HG03066 (cell line): ENCODE results near the gene PSG4.
"Not testable (repeated sequence)": the region's sequence is repeated elsewhere in the genome, so short reads cannot be mapped to it uniquely, and the experiment has no call there.

ENCODE experiments used
- ATAC-seq: cut with Tn5 transposase; IDR thresholded peaks from one replicate; pipeline ENCODE4 v1.9.1; 2021; ENCODE audit warnings: low read depth; ENCODE audit not compliant: unreplicated experiment

The PSG4 gene

DNA sequence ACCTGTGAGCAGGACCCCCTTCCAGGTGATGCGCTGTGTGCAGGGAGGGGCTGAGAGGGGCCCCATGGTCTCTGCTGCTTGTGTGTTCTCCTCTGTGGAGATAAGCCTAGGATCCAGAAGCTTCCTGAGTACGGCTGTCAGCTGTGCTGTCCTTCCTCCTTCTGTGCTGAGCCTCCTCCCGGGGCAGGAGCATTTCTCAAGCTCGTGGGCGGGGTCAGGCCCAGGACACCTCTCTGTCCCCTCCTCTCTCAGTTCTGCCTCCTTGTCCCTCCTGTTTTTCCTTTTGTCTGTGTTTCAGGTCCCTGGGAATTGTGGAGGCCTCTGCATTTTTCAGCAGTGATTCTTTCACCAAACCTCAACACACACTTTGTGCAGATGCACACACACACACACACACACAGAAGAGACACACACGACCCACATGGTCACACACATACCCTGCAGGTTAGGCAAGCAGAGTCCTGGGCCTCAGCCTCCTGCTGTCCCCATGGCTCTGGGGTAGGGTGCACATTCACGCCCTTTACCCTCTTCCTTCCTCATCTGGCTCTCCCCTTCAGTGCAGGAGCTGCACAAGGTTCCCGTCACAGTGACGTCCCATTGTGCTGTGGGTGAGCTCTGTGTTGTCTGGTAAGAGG, at the start of gene PSG4:
PSG4 (minus strand) TSS at position 168 of the 635 bp plus-strand sequence; CDS start at position 66, 102 bp downstream.
- not testable (repeated sequence) for ATAC-seq

DNA sequence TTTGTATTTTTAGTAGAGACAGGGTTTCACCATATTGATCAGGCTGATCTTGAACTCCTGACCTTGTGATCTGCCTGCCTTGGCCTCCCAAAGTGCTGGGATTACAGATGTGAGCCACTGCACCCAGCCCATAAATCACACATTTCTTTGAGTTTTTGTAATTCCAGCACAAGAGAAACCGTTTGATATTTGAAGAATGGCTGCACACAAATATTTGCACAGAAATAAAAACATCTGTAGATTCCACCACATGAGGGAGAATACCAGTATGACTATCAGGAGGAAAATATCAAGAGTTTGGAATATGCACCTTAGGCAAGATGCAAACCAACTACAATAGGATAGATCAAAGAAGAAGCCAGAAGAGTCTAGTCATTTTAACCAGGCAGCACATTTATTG, 46.0 kb upstream of the PSG4 start:
- ATAC-seq = not testable (repeated sequence)

DNA sequence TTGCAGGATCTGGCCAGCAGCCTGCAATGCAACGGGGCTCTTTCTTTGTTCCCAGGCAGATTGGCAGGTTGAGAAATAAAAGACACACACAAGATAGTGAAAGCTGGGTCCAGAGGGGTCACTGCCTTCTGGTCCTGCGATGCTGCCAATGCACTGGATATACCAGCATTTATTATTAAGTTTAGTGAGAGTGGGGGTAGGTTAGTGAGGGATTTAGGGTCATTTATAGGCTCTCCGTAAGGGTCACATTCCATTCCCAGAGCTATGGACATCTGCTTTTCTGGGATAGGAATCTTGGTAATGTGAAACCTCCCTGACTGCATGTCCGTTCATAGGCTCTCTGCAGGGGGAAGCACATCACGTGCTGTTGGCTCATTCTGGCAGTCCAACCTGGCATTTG, 44.9 kb upstream of the PSG4 start:
- ATAC-seq = not testable (repeated sequence)

DNA sequence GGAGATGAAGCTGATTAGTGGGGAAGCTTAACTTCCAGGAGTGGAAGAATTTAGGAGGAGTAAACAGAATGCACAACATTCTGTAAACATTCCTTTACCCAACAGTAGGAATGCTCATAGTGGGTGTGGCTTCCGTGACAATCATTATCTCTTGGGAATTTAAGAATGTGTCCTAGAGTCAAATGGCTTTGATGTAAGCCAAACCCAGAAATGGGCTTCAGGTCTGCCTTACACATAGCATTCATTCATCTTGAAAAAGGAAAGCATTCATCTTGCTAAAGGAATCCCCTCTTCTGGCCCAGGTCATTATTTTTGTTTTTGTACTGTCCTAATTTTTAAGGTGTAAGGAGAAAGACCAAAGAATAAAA, 43.2 kb upstream of the PSG4 start:
- not testable (repeated sequence) for ATAC-seq

DNA sequence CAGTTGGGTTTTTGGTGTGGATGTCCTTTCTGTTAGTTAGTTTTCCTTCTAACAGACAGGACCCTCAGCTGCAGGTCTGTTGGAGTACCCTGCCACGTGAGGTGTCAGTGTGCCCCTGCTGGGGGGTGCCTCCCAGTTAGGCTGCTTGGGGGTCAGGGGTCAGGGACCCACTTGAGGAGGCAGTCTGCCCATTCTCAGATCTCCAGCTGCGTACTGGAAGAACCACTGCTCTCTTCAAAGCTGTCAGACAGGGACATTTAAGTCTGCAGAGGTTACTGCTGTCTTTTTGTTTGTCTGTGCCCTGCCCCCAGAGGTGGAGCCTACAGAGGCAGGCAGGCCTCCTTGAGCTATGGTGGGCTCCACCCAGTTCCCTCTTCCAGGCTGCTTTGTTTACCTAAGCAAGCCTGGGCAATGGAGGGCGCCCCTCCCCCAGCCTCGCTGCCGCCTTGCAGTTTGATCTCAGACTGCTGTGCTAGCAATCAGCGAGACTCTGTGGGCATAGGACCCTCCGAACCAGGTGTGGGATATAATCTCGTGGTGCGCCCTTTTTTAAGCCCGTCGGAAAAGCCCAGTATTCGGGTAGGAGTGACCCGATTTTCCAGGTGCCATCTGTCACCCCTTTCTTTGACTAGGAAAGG, 41.9 kb upstream of the PSG4 start:
- ATAC-seq = not testable (repeated sequence)

DNA sequence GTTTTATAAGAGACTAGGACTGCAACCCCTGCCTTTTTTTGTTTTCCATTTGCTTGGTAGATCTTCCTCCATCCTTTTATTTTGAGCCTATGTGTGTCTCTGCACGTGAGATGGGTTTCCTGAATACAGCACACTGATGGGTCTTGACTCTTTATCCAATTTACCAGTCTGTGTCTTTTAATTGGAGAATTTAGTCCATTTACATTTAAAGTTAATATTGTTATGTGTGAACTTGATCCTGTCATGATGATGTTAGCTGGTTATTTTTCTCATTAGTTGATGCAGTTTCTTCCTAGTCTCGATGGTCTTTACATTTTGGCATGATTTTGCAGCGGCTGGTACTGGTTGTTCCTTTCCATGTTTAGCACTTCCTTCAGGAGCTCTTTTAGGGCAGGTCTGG, 40.4 kb upstream of the PSG4 start:
- ATAC-seq = not testable (repeated sequence)

DNA sequence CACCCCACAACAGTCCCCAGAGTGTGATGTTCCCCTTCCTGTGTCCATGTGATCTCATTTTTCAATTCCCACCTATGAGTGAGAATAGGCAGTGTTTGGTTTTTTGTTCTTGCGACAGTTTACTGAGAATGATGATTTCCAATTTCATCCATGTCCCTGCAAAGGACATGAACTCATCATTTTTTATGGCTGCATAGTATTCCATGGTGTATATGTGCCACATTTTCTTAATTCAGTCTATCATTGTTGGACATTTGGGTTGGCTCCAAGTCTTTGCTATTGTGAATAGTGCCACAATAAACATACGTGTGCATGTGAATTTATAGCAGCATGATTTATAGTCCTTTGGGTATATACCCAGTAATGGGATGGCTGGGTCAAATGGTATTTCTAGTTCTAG, 36.8 kb upstream of the PSG4 start:
- not testable (repeated sequence) for ATAC-seq

DNA sequence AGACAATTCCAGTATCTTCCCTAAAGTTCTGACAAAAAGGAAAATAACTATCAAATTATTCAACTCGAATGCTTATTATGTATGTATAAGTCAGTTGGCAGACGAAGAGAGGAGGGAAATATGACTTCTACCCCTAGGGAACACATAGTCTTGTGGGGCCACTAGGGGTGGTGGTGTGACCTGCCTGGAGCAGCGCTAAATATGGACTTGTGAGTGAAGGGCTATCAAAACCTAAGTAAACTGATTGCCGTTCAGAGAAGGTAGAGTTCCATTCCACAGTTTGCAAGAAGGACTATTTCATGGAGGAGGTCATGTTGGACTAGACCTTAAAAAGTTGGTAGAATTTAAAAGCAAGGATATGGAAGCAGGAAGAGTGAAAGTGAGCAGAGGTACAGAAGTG, 32.8 kb upstream of the PSG4 start:
- not testable (repeated sequence) for ATAC-seq

DNA sequence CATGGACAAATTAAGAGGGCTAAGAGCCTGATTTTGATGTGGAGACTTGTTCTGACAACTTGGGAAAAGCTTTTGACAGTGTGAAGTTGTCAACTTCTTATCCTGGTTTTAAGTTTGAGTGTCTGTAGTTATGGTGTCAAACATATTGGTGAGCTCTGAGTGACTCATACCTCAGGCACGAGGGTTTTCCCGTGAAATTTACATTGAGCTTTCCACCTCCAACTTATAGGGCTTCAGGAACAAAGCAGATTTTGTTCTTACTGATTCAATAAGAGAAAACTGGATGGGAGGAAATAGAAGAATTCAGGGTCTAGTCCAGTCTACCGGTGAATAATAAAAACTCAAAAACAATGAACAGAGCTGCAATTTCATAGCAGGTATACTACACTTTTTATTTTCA, 30.2 kb upstream of the PSG4 start:
- not testable (repeated sequence) for ATAC-seq

DNA sequence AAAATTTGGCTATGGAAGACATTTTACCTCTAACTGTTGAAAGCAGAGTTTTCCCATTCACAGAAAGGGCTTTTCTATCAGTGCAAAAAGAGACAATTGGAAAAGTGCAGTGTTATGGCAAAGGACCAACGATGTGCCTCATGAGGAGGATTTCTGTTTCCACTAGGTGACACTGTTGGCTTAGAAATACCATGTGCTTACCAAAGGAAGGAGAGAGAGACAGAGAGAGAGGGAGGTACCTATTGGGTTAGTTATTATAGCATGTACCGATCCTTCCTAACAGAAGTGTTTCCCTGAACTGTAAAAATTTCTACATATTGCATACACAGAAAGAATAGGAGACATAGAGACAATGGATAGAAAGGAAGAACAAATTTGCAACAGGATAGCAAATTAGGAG, 23.9 kb upstream of the PSG4 start:
- no peak for ATAC-seq

DNA sequence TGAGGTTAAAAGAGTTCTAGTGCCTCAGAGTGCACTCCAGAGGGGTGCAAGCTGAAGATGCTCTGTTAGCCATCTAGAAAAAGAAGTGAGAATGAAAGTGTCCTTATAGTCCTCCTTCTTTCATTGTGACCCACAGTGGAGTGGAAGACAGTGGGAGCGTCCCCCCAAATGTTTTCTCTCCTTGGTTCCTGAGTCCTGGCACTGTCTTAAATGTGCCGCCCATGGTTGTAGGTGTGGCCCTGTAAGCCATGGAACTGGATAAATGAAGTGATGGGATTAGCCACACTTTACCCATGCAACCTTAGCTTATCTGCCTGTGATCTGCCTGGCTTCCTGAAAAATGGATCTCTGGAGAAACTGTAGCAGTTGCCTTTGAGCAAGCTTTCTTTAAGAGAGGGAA, 23.3 kb upstream of the PSG4 start:
- not testable (repeated sequence) for ATAC-seq

DNA sequence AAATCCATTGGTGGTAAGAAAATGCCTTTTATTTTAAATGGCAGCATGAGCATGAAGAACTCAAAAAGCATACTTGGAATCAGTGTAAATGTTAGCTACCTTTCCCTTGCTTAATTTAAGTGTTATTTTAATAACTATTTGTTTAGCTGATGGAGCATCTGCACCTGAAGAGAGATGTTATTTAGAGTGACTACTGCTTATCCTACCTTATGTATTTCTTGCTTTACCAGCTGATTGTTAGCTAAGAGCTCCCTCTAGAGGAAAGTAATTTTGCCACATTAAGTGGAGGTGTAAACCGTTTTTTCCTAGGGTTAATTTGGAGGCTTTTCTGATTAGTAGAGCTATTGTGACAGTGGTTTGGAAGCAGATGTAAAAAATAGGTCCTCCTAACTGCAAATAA, 21.5 kb upstream of the PSG4 start:
- not testable (repeated sequence) for ATAC-seq

DNA sequence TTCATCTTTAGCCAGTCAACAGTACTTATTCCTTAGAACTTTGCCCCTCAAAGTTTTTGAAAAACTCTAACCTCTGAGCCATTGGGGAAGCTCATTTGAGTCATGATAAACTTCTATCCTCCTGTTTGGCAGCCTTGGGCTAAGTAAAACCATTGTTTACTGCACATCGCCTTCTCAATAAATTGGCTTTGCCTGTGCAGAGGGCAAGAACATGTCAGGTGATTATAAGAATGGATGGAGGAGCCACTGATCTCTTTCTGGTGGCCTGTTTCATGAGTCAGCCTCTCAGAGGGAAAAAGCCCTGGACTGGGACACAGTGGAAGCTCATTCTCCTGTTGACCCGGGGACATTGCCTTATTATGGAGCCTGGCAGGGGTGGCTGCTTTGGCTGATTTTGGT, 19.4 kb upstream of the PSG4 start:
- ATAC-seq = no peak

DNA sequence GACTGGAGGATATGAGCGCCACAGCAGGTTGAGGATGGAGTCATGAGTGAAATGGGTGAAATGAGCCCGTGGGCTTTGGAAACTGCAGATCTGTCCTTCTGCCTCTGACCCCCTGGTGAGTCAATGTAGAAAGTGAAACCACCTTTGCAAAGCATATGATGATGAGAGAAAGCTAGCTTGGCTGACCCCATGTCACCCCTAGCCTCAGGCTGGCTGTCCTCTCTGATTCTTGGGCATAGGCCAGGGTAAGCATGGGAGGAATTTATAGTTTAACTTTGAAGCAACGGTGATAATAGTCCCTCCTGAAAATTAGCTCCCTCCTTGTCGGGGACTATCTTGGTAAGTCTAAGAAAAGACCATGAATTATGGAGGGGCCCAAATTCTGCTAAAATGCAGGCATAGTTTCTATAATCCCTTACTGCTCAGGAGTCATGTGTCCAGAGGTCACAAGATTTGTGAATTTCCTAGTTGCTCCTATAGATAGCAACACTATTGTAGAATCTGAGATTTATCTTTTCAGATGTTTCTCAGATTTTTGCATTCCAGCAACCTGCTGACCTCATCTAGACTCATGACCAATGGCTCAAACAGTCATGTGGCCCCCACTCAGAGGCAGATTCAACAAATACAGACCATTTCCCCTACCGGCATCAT, 18.9 kb upstream of the PSG4 start:
- ATAC-seq = not testable (repeated sequence)

DNA sequence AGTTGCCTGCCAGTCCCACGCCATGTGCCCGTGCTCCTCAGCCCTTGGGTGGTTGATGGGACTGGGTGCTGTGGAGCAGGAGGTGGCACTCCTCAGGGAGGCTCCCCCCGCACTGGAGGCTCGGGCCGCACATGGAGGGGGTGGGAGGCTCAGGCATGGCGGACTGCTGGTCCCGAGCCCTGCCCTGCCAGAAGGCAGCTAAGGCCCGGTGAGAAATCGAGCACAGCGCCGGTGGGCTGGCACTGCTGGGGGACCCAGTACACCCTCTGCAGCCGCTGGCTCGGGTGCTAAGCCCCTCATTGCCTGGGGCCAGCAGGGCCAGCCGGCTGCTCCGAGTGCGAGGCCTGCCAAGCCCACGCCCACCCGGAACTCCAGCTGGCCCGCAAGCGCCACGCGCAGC, 16.5 kb upstream of the PSG4 start:
- ATAC-seq = not testable (repeated sequence)

DNA sequence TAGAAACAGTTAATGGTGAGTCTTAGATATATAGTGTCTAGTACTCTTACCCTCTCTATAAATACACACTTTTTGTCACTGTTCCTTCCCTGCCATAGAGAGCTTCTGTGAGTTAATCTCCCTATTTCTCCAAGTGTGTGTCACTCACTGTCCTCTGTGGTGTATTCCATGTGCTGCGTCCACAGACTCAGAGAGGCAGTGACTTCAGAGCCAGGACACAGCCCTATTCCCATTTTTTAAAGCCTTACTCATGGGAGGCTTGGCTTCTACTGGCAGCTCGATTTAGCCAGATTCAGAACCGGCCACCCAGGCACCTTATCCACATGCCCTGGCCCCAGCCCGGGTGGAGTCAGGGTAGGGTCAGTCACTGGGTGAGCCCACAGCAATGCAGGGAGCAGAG, 13.7 kb upstream of the PSG4 start:
- ATAC-seq = not testable (repeated sequence)

DNA sequence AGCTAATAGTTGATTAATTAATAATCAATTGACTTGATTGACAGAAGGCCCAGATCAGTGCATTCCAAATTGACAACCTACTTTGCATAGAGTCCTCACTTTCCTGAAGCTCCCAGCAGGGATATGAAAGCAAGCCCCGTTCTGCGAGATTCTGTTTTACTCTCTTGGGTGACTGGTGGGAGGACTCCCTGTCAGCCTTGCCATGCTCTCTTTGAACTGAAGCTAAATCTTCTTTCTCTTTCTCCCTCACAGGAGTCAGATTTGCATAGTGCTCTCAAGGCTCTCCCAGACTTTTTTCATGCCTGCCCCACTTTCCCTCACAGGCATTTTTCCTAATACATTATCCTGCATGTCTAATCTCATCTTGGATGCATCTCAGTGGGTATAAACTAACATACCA, 10.4 kb upstream of the PSG4 start:
- not testable (repeated sequence) for ATAC-seq

DNA sequence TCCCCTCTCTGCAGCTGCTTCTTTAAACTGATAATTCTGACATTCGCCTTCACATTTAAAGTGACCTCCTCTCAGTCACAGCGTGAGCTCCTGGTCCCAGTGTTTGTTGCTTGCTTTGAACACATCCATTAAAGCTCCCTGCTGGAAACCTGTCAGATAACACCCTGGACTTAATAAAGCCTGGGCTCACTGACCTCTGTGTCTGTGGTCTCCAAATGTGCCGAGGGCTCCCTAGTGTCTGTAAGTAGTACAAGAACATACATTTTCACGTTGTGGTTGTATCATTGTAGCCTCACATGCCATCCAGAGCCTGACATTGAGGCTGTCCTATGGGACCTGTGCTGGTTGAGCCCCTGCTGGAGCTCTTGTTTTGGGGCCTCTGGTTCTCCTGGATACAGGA, 2.6 kb upstream of the PSG4 start:
- ATAC-seq = no peak

DNA sequence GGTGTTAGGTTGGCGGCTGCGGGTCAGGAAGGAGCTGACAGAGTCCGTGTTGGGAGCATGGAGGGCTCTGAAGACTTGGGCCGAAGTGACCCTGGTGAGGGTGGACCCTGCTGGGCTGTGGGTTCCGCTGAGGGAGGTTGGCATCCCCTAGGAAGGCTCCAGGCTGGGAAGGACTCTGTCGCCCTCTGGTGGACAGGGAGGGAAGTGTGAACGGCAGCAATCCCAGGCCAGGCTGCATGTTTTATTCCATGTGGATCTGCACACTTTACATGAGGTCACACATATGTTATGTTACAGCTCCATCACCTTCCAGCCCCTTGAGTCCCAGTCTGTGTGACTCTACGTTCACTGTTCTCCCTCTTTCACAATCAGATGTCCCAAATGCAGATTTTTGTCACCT, 1.7 kb upstream of the PSG4 start:
- ATAC-seq = not testable (repeated sequence)

DNA sequence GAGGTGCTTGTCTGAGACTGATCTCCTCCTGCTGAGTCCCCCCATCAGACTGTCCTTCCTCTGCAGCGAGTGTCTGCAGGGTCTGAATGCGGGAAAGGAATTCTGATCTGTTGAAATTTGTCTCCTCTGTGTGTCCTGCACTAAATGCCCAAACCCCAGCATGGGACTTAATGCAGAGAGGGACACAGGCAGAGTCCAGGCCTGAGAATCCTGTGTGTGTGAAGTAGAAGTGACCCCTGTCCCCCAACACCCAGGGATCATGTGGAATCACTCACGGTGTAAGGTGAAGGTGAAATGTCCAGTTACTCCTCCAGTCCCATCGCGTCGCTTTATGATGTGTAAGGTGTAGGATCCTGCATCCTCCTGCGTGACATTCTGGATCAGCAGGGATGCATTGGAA, 1.8 kb downstream of the PSG4 start:
- ATAC-seq = not testable (repeated sequence)

DNA sequence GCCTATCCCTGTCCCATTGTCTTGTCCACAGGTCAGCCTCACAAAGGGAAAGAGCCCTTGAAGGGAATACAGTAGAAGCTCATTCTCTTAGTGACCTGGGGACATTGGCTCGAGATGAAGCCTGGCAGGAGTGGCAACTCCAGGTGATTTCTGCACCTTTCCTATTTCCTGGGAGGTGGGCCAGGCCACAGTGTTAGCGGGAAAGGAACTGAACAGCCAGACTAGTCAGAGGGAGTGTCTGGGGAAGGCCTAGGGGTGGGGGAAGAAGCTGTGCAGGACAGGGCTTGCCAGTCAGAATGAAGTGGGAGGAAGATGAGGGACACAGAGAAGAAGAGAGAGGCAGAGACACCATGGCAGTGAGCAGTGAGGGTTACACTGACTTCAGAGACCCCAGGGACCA, 3.5 kb downstream of the PSG4 start:
- not testable (repeated sequence) for ATAC-seq

DNA sequence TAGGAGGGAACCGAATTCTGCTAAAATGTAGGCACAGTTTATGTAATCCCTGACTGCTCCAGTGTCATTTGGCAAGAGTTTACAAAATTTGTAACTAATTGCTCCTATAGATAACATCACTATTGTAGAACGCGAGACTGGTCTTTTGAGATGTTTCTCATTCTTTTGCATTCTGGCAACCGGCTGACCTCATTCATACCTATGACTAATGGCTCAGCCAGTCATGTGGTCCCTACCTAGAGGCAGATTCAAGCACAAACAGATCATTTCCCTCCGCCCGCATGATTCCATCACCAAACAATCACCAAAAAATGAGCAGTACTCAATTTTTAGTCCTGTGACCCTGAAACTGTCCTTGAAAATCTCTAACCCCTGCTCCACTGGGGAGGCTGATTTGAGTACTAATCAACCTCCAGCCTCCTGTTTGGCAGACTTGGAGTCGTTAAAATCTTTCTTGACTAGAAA, 4.1 kb downstream of the PSG4 start:
- not testable (repeated sequence) for ATAC-seq
